ENCODE results near the gene CST9. TPM values are rescaled to one million over a fixed set of nuclear protein-coding genes. Genes with fewer than 3 reads are reported as not detected.

Gene CST9
- total and polyA plus RNA-seq, 7 experiments from 2014 or later = not detected

GRCh38 chr20:23587631-23588030, 18.1 kb downstream of the CST9 start:
- H3K27ac Mint-ChIP-seq = no peak overlapping the region
- Histone ChIP-seq H3K27me3 (ENCODE audit: control insufficient read depth in 2 of 2, insufficient read depth in 2 of 2, low read length in 2 of 2) (no peaks in the 10 kb centered on the region), H3K27ac (ENCODE audit: low read depth, low read length) (no peak overlapping the region), H3K36me3 (ENCODE audit: control insufficient read depth in 2 of 3, insufficient read depth in 3 of 3, low read length in 3 of 3) (no peaks in the 10 kb centered on the region), H3K9me3 (ENCODE audit: control insufficient read depth in 2 of 3, low read length in 3 of 3) (no peaks in the 10 kb centered on the region), H3K4me1 (ENCODE audit: control insufficient read depth in 2 of 2, insufficient read depth in 2 of 2, low read length in 2 of 2) (no peaks in the 10 kb centered on the region), H3K4me3 (ENCODE audit: low read length) (no peak overlapping the region)
- intact Hi-C loops (cut with micrococcal nuclease) = no loop called here
- H3K4me3 Mint-ChIP-seq = no peak overlapping the region
- no peaks in the 10 kb centered on the region for H3K36me3 Mint-ChIP-seq
- H3K4me1 Mint-ChIP-seq = peaks cover 0 to 1% (median 0%) of the 10 kb centered on the region in 7 donors
- DNase-seq = no peak
- CTCF ChIA-PET = no interaction called here
- peaks cover 10 to 48% (median 23%) of the 10 kb centered on the region in 5 donors for H3K27me3 Mint-ChIP-seq
- peaks cover 0 to 4% (median 0%) of the 10 kb centered on the region in 11 donors for H3K9me3 Mint-ChIP-seq
- POLR2A ChIA-PET = no interaction called here
- ATAC-seq = no peak

GRCh38 chr20:23586735-23587525, 18.8 kb downstream of the CST9 start:
- CTCF ChIA-PET = no interaction called here
- no peak overlapping the region for H3K27ac Mint-ChIP-seq
- H3K9me3 ChIP-seq (ENCODE audit: control insufficient read depth in 2 of 3, low read length in 3 of 3) = no peaks in the 10 kb centered on the region
- intact Hi-C loops (cut with micrococcal nuclease) = no loop called here
- H3K4me3 ChIP-seq (ENCODE audit: low read length) = no peak overlapping the region
- H3K36me3 Mint-ChIP-seq = no peaks in the 10 kb centered on the region
- H3K36me3 ChIP-seq (ENCODE audit: control insufficient read depth in 2 of 3, insufficient read depth in 3 of 3, low read length in 3 of 3) = no peaks in the 10 kb centered on the region
- ATAC-seq = no peak
- POLR2A ChIA-PET = no interaction called here
- no peak overlapping the region for H3K4me3 Mint-ChIP-seq
- H3K27me3 Mint-ChIP-seq = peaks cover 10 to 55% (median 28%) of the 10 kb centered on the region in 5 donors
- H3K9me3 Mint-ChIP-seq = peaks cover 0 to 4% (median 0%) of the 10 kb centered on the region in 11 donors
- H3K27me3 ChIP-seq (ENCODE audit: control insufficient read depth in 2 of 2, insufficient read depth in 2 of 2, low read length in 2 of 2) = no peaks in the 10 kb centered on the region
- peaks cover 0 to 1% (median 0%) of the 10 kb centered on the region in 7 donors for H3K4me1 Mint-ChIP-seq
- no peak overlapping the region for H3K27ac ChIP-seq (ENCODE audit: low read depth, low read length)
- no peaks in the 10 kb centered on the region for H3K4me1 ChIP-seq (ENCODE audit: control insufficient read depth in 2 of 2, insufficient read depth in 2 of 2, low read length in 2 of 2)
- DNase-seq = no peak

DNA sequence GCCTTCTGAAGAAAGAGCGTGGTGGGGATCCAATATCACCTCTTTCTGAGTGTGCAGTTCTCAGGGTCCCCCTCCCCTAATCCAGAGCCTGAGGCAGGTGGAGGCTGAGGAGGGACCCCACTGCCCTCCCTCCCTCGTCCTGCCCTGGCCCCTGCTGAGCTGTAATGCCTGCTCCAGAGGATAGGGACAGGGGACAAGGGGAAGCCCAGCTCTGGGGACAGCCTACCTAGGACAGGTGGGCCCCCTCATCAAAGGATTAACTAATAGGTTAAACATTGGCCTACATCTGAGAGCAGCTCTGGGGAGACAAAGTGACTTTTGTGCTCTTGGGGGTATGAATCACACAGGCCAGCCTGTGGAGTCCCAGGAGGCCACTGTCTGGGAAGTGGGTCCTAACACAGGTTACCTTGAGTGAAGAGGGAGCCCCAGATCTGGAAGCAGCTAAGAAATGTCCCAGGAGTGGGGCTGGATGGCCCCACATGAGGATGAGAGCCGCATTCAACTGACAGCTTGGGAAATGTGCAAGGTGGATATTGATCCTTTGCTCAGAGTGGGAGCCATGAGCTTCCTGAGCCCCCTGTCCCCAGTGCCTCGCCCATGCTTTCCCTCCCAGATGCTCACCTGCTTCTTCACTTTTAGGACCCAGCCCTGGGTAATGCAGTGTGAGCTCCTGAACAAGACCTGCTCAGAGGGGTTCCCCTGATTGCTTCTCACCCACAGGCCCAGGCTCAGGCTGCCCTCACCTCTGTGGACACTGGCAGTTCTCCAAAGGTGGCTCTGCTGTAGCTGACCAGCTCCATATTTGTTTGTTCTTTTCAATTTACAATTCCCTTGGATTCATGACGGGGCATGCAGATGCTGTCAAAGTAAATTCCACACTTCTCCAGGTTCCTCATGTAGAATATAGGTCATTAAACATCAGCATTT, 19.6 kb downstream of the CST9 start:
- CTCF ChIA-PET = no interaction called here
- POLR2A ChIA-PET = no interaction called here

DNA sequence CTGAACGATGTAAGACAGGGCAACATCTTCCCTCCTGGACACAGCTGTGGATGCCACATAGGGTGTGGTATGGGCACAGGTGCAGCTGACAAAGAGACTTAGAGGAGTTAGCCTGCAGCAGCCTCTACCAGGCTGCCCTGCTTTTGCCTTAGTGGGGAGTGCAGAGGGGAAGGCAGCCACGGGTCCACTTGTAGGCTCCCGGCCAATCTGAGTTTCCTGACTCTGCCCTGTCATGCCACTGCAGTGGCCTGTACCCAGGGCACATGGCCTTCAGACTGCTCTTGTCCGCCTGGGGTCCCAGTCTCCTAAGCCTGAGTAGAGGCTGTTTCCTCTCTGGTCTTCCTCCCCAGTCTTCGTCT, 20.3 kb downstream of the CST9 start:
- H3K4me3 ChIP-seq (ENCODE audit: low read length) = no peak overlapping the region
- Mint-ChIP-seq H3K27me3 (peaks cover 10 to 65% (median 38%) of the 10 kb centered on the region in 5 donors), H3K36me3 (no peaks in the 10 kb centered on the region), H3K9me3 (peaks cover 0 to 7% (median 4%) of the 10 kb centered on the region in 11 donors), H3K4me3 (no peak overlapping the region), H3K4me1 (peaks cover 0 to 1% (median 0%) of the 10 kb centered on the region in 7 donors), H3K27ac (no peak overlapping the region)
- H3K27ac ChIP-seq (ENCODE audit: low read depth, low read length) = no peak overlapping the region
- no peak for DNase-seq
- ChIA-PET CTCF (no interaction called here), POLR2A (no interaction called here)
- H3K4me1 ChIP-seq (ENCODE audit: control insufficient read depth in 2 of 2, insufficient read depth in 2 of 2, low read length in 2 of 2) = no peaks in the 10 kb centered on the region
- H3K9me3 ChIP-seq (ENCODE audit: control insufficient read depth in 2 of 3, low read length in 3 of 3) = no peaks in the 10 kb centered on the region
- H3K27me3 ChIP-seq (ENCODE audit: control insufficient read depth in 2 of 2, insufficient read depth in 2 of 2, low read length in 2 of 2) = no peaks in the 10 kb centered on the region
- intact Hi-C loops (cut with micrococcal nuclease) = no loop called here
- H3K36me3 ChIP-seq (ENCODE audit: control insufficient read depth in 2 of 3, insufficient read depth in 3 of 3, low read length in 3 of 3) = no peaks in the 10 kb centered on the region
- ATAC-seq = no peak

More for the DNA sequence above, 19.6 kb downstream of the CST9 start:
- Histone ChIP-seq H3K4me1 (ENCODE audit: control insufficient read depth in 2 of 2, insufficient read depth in 2 of 2, low read length in 2 of 2) (no peaks in the 10 kb centered on the region), H3K9me3 (ENCODE audit: control insufficient read depth in 2 of 3, low read length in 3 of 3) (no peaks in the 10 kb centered on the region), H3K27ac (ENCODE audit: low read depth, low read length) (no peak overlapping the region), H3K36me3 (ENCODE audit: control insufficient read depth in 2 of 3, insufficient read depth in 3 of 3, low read length in 3 of 3) (no peaks in the 10 kb centered on the region), H3K4me3 (ENCODE audit: low read length) (no peak overlapping the region), H3K27me3 (ENCODE audit: control insufficient read depth in 2 of 2, insufficient read depth in 2 of 2, low read length in 2 of 2) (no peaks in the 10 kb centered on the region)
- peaks cover 10 to 59% (median 35%) of the 10 kb centered on the region in 5 donors for H3K27me3 Mint-ChIP-seq
- H3K4me3 Mint-ChIP-seq = no peak overlapping the region
- DNase-seq (no peak), ATAC-seq (no peak)
- no peaks in the 10 kb centered on the region for H3K36me3 Mint-ChIP-seq
- H3K4me1 Mint-ChIP-seq = peaks cover 0 to 1% (median 0%) of the 10 kb centered on the region in 7 donors
- intact Hi-C loops (cut with micrococcal nuclease) = no loop called here
- peaks cover 0 to 4% (median 1%) of the 10 kb centered on the region in 11 donors for H3K9me3 Mint-ChIP-seq
- H3K27ac Mint-ChIP-seq = no peak overlapping the region

DNA sequence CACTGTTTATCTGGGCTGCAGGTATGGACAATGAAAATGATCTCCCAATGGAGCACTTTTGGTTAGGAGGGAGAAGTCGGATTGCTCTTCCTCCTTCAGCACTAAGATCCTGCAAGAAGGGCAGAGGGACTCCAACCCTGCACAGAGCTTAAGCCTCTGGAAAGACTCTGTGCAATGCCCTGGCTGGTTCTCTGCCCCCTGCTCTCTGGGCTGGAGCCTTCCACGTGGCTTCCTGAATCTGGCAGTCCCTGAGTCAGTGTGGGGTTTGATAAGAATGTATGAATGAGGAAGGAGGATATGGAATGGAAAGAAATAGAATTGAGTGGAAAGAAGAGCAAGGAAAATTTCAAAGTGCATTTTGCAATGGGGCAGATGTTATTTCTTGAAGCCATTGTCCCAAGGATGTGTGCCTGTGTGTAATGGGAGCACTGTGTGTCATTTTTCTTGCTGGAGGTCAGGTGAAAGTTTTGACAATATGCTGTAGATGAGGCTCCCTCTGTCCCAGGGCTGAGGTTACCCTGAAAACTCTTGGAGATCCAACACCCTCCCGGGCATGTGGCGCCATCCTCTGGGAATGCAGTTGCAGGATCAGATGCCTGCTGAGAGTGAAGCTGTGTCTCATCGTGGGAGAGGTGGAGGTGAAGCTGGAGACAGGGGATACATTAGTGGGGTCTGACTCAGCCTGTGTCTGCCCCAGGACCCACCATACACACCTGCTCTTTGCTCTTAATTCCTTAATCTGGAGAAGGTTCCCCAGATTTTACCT, 21.1 kb downstream of the CST9 start:
- H3K4me1 Mint-ChIP-seq = peaks cover 0 to 1% (median 0%) of the 10 kb centered on the region in 7 donors
- Histone ChIP-seq H3K27ac (ENCODE audit: low read depth, low read length) (no peak overlapping the region), H3K27me3 (ENCODE audit: control insufficient read depth in 2 of 2, insufficient read depth in 2 of 2, low read length in 2 of 2) (no peaks in the 10 kb centered on the region), H3K36me3 (ENCODE audit: control insufficient read depth in 2 of 3, insufficient read depth in 3 of 3, low read length in 3 of 3) (no peaks in the 10 kb centered on the region), H3K4me3 (ENCODE audit: low read length) (no peak overlapping the region), H3K4me1 (ENCODE audit: control insufficient read depth in 2 of 2, insufficient read depth in 2 of 2, low read length in 2 of 2) (no peaks in the 10 kb centered on the region), H3K9me3 (ENCODE audit: control insufficient read depth in 2 of 3, low read length in 3 of 3) (no peaks in the 10 kb centered on the region)
- no peak overlapping the region for H3K4me3 Mint-ChIP-seq
- intact Hi-C loops (cut with micrococcal nuclease) = no loop called here
- H3K9me3 Mint-ChIP-seq = peaks cover 0 to 12% (median 6%) of the 10 kb centered on the region in 11 donors
- ATAC-seq (no peak), DNase-seq (no peak)
- H3K36me3 Mint-ChIP-seq = no peaks in the 10 kb centered on the region
- CTCF ChIA-PET = no interaction called here
- peaks cover 10 to 65% (median 44%) of the 10 kb centered on the region in 5 donors for H3K27me3 Mint-ChIP-seq
- H3K27ac Mint-ChIP-seq = no peak overlapping the region
- POLR2A ChIA-PET = no interaction called here

DNA sequence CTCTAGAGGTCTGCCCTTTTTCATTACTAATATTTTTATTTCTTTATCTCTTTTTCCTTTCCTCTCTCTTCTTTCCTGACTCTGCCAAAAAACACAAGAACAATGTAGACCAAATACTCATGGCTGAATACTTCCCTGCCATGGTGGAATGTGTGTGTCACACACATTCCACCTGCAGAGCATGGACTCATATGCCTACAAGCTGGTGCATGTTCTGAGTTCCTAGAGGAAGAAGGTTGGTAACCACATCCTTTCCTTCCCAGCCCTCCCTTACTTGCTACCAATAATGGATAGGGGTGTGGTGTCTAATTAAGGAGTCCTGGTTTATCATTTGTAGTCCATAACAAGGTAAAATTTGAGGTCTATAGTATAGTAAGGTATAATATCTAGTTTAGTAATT, 22.2 kb downstream of the CST9 start:
- Histone ChIP-seq H3K27me3 (ENCODE audit: control insufficient read depth in 2 of 2, insufficient read depth in 2 of 2, low read length in 2 of 2) (no peaks in the 10 kb centered on the region), H3K9me3 (ENCODE audit: control insufficient read depth in 2 of 3, low read length in 3 of 3) (no peaks in the 10 kb centered on the region), H3K4me3 (ENCODE audit: low read length) (no peak overlapping the region), H3K27ac (ENCODE audit: low read depth, low read length) (no peak overlapping the region), H3K4me1 (ENCODE audit: control insufficient read depth in 2 of 2, insufficient read depth in 2 of 2, low read length in 2 of 2) (no peaks in the 10 kb centered on the region), H3K36me3 (ENCODE audit: control insufficient read depth in 2 of 3, insufficient read depth in 3 of 3, low read length in 3 of 3) (no peaks in the 10 kb centered on the region)
- DNase-seq (no peak), ATAC-seq (no peak)
- H3K4me1 Mint-ChIP-seq = no peaks in the 10 kb centered on the region
- H3K4me3 Mint-ChIP-seq = no peak overlapping the region
- ChIA-PET POLR2A (no interaction called here), CTCF (no interaction called here)
- H3K27ac Mint-ChIP-seq = no peak overlapping the region
- intact Hi-C loops (cut with micrococcal nuclease) = no loop called here
- H3K36me3 Mint-ChIP-seq = no peaks in the 10 kb centered on the region
- peaks cover 0 to 12% (median 6%) of the 10 kb centered on the region in 11 donors for H3K9me3 Mint-ChIP-seq
- H3K27me3 Mint-ChIP-seq = peaks cover 10 to 65% (median 43%) of the 10 kb centered on the region in 5 donors

Data from naive thymus-derived CD4-positive, alpha-beta T cell (primary cell).